Gastroesophageal sphincter (tissue), 4 donors: Measurements from ENCODE around the gene ATP9B. TPM values are rescaled to one million over a fixed set of nuclear protein-coding genes. Genes with fewer than 3 reads are reported as not detected.

Experiments used
- ATAC-seq: fragments of 150-250 bp; one replicate; pipeline ENCODE4 v1.9.1; 2016; ENCODE audit warnings: mild to moderate bottlenecking, moderate library complexity
- H3K27ac ChIP-seq, 4 donors: fragments of 200-600 bp; sonication (generic) in 3 of 4; 1 replicate in 3 of 4; 2 replicates in 1 of 4; pipeline ENCODE4 v1.5.1; 2016 to 2019
- H3K27me3 ChIP-seq: fragments of 200-600 bp; sonication (generic); one replicate; pipeline ENCODE4 v1.5.1; 2019
- H3K36me3 ChIP-seq, 2 donors: fragments of 200-600 bp; sonication (generic); one replicate each; pipeline ENCODE4 v1.5.1; 2019; ENCODE audit warnings: control low read depth in 1 of 2
- H3K4me1 ChIP-seq, 3 donors: fragments of 200-600 bp; sonication (generic); 1 replicate in 2 of 3; 2 replicates in 1 of 3; pipeline ENCODE4 v1.5.1; 2016 to 2019; ENCODE audit warnings: control low read depth in 2 of 3
- H3K4me3 ChIP-seq, 2 donors: fragments of 200-600 bp; sonication (generic); one replicate each; pipeline ENCODE4 v1.5.1; 2019; ENCODE audit warnings: mild to moderate bottlenecking in 1 of 2, moderate library complexity in 1 of 2
- H3K9me3 ChIP-seq, 3 donors: fragments of 200-600 bp; sonication (generic); one replicate each; pipeline ENCODE4 v1.5.1; 2017 to 2019; ENCODE audit warnings: control low read depth in 2 of 3
- CTCF ChIP-seq, 4 experiments: fragments of 200-600 bp in 2 of 4; fragments of 450-650 bp in 2 of 4; sonication (generic) in 1 of 4; IDR thresholded peaks; one replicate each; pipeline ENCODE4 v1.5.1; 2017 to 2019; ENCODE audit warnings: antibody characterized with exemption in 4 of 4, mild to moderate bottlenecking in 2 of 4, moderate library complexity in 2 of 4
- EP300 ChIP-seq: sonication (generic); formaldehyde crosslinking; IDR thresholded peaks from one replicate; pipeline ENCODE4 v1.6.1; 2017; ENCODE audit warnings: antibody characterized with exemption, mild to moderate bottlenecking
- POLR2A ChIP-seq, 2 donors: fragments of 450-650 bp; IDR thresholded peaks; one replicate each; pipeline ENCODE4 v1.6.1; 2017; ENCODE audit warnings: antibody characterized with exemption in 2 of 2, mild to moderate bottlenecking in 2 of 2, moderate library complexity in 1 of 2
- POLR2AphosphoS5 ChIP-seq: sonication (generic); formaldehyde crosslinking; IDR thresholded peaks from one replicate; pipeline ENCODE4 v1.6.1; 2017; ENCODE audit warnings: antibody characterized with exemption
- WGBS, 2 donors: methylation state at CpG; one replicate each; pipeline ENCODE4 v1.1.5; 2018; ENCODE audit warnings: low coverage in 1 of 2; 5-methylcytosine and 5-hydroxymethylcytosine counted together
- total RNA-seq, 4 donors: library from RNA; depleted of rRNA; stranded (reverse); fragments of >200 nt; gene quantifications; one replicate each; pipeline ENCODE4 v1.1.0, GENCODE V29; 2016

The ATP9B gene
- total RNA-seq, 4 donors from 2014 or later: 16.6 to 48.7 (median 33.7) TPM

- TF ChIP-seq EP300 (no peak), POLR2A (IDR thresholded peaks at IDR 0.05) (no peak), CTCF (IDR thresholded peaks at IDR 0.05) (no peak), POLR2AphosphoS5 (no peak)
- 86 to 97% methylated on average over 6 to 10 of the region's 15 CpGs for WGBS, 2 donors
- no peak overlapping the region for H3K4me3 ChIP-seq
- H3K27ac ChIP-seq: no peak overlapping the region
- H3K4me1 ChIP-seq: no peaks in the 10 kb centered on the region
- no peaks in the 10 kb centered on the region for H3K27me3 ChIP-seq
- H3K36me3 ChIP-seq: peaks cover 0 to 73% of the 10 kb centered on the region in 2 donors
- ATAC-seq: no peak
- H3K9me3 ChIP-seq: no peaks in the 10 kb centered on the region
Measured at GRCh38 chr18:79302120-79302519, 232.9 kb downstream of the ATP9B start.

- no peaks in the 10 kb centered on the region for H3K27me3 ChIP-seq
- TF ChIP-seq EP300 (no peak), POLR2A (IDR thresholded peaks at IDR 0.05) (no peak), CTCF (IDR thresholded peaks at IDR 0.05) (no peak), POLR2AphosphoS5 (no peak)
- ATAC-seq: no peak
- H3K27ac ChIP-seq: no peak overlapping the region
- WGBS, 2 donors: 74 to 81% methylated on average over 5 of the region's 9 CpGs
- H3K9me3 ChIP-seq: no peaks in the 10 kb centered on the region
- H3K4me3 ChIP-seq: no peak overlapping the region
- H3K36me3 ChIP-seq: peaks cover 0 to 78% of the 10 kb centered on the region in 2 donors
- no peaks in the 10 kb centered on the region for H3K4me1 ChIP-seq
Measured at GRCh38 chr18:79305911-79306310, 236.7 kb downstream of the ATP9B start.

- Histone ChIP-seq H3K4me1 (no peaks in the 10 kb centered on the region), H3K9me3 (no peaks in the 10 kb centered on the region), H3K27ac (no peak overlapping the region), H3K36me3 (peaks cover 0 to 67% of the 10 kb centered on the region in 2 donors), H3K27me3 (no peaks in the 10 kb centered on the region), H3K4me3 (no peak overlapping the region)
- WGBS, 2 donors: 82 to 87% methylated on average over 5 to 11 of the region's 11 CpGs
- ATAC-seq: no peak
- TF ChIP-seq POLR2A (IDR thresholded peaks at IDR 0.05) (no peak), CTCF (IDR thresholded peaks at IDR 0.05) (no peak), POLR2AphosphoS5 (no peak), EP300 (no peak)
Measured at GRCh38 chr18:79309614-79310358, 240.6 kb downstream of the ATP9B start.

- TF ChIP-seq EP300 (no peak), POLR2AphosphoS5 (no peak), POLR2A (IDR thresholded peaks at IDR 0.05) (no peak), CTCF (IDR thresholded peaks at IDR 0.05) (no peak)
- Histone ChIP-seq H3K36me3 (peaks cover 0 to 62% of the 10 kb centered on the region in 2 donors), H3K4me1 (no peaks in the 10 kb centered on the region), H3K27ac (no peak overlapping the region), H3K27me3 (no peaks in the 10 kb centered on the region), H3K4me3 (no peak overlapping the region), H3K9me3 (peaks cover 0 to 5% (median 0%) of the 10 kb centered on the region in 3 donors)
- 90 to 93% methylated on average over 6 to 12 of the region's 12 CpGs for WGBS, 2 donors
- no peak for ATAC-seq
Measured at GRCh38 chr18:79314838-79315388, 245.7 kb downstream of the ATP9B start.

GRCh38 chr18:79315596-79315995 lies 246.4 kb downstream of the ATP9B start:
- no peak overlapping the region for H3K27ac ChIP-seq
- H3K27me3 ChIP-seq: no peaks in the 10 kb centered on the region
- no peak for ATAC-seq
- 80 to 89% methylated on average over 2 of the region's 2 CpGs for WGBS, 2 donors
- H3K36me3 ChIP-seq: peaks cover 0 to 58% of the 10 kb centered on the region in 2 donors
- no peak for TF ChIP-seq POLR2AphosphoS5
- no peak for TF ChIP-seq EP300
- no peak for TF ChIP-seq CTCF (IDR thresholded peaks at IDR 0.05)
- TF ChIP-seq POLR2A (IDR thresholded peaks at IDR 0.05): no peak
- H3K4me3 ChIP-seq: no peak overlapping the region
- H3K4me1 ChIP-seq: no peaks in the 10 kb centered on the region
- H3K9me3 ChIP-seq: peaks cover 0 to 5% (median 0%) of the 10 kb centered on the region in 3 donors
